BLaER1 treated with 17β-estradiol and CSF1 and Interleukin-3, amounts not matched to agents 10 nM and 100 nM (cell line): ENCODE results near the gene FCHSD2.
"Not testable (repeated sequence)": the region's sequence is repeated elsewhere in the genome, so short reads cannot be mapped to it uniquely, and the experiment has no call there.

Experiments used
- H3K27ac ChIP-seq, 11 experiments: shearing (Covaris generic); formaldehyde crosslinking; 2 replicates each; pipeline ENCODE4 v1.8.1; 2022
- H3K27me3 ChIP-seq, 11 experiments: shearing (Covaris generic); formaldehyde crosslinking; 2 replicates each; pipeline ENCODE4 v1.8.1; 2022
- H3K36me3 ChIP-seq, 11 experiments: shearing (Covaris generic); formaldehyde crosslinking; 2 replicates each; pipeline ENCODE4 v1.8.1; 2022
- H3K4me1 ChIP-seq, 10 experiments: shearing (Covaris generic); formaldehyde crosslinking; 2 replicates each; pipeline ENCODE4 v1.8.1; 2022
- H3K4me2 ChIP-seq, 11 experiments: shearing (Covaris generic); formaldehyde crosslinking; 2 replicates each; pipeline ENCODE4 v1.8.1; 2022
- H3K4me3 ChIP-seq, 10 experiments: shearing (Covaris generic); formaldehyde crosslinking; 2 replicates each; pipeline ENCODE4 v1.8.1; 2022
- H3K9ac ChIP-seq, 11 experiments: shearing (Covaris generic); formaldehyde crosslinking; 2 replicates each; pipeline ENCODE4 v1.8.1; 2022
- H3K9me3 ChIP-seq, 11 experiments: shearing (Covaris generic); formaldehyde crosslinking; replicated peaks in 1 of 11; 2 replicates each; pipeline ENCODE4 v1.8.1; 2022
- H4K20me1 ChIP-seq, 11 experiments: shearing (Covaris generic); formaldehyde crosslinking; 2 replicates each; pipeline ENCODE4 v1.8.1; 2022
- Cebpa-rat ChIP-seq, 11 experiments: shearing (Covaris generic); IDR thresholded peaks; 2 replicates each; pipeline ENCODE4 v1.8.1; 2022

The FCHSD2 gene

DNA sequence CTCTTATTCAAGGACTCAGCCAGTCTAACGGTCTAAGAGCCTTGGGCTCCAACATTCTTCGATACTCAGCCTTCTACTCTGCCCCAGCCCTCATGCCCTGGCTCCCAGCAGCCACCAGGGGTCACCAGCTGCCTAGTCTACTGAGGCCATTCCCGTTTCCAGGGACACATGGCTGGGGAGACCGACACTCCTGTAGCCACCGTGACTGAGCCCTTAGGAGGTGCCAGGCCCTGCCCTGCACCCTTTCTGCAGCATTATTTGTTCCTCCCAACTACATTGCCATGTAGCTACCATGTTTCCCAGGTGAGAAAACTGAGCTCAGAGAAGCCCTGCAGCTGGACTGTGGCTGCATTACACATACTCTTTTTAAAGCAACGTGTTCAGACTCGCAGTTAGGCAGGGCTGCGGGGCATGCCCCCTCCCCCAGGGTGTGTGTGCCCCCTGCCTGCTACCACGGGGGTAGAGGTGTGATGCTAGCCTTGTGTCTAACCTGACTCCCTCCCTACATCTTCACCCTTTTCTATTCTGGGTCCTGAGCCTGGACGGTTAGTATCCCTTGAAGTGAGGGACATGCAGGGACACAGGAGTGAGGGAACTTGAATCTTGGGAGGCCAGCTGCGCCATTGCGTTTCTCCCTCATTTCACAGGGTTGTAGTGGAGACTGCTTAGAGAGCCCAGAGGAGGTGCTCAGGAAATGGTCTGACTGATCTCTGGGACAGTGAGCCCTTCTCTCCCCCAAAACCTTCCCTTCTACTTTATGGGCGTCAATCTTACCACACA lies 310.4 kb downstream of the FCHSD2 start:
- no peak overlapping the region for H3K4me3 ChIP-seq
- H4K20me1 ChIP-seq, result peaks cover 0 to 100% (median 4%) of the 10 kb centered on the region in 11 experiments; a peak in 9 of 22 replicates
- no peak for TF ChIP-seq Cebpa-rat (IDR thresholded peaks at IDR 0.05)
- no peaks in the 10 kb centered on the region for H3K9me3 ChIP-seq
- peak overlapping the region in 4 of 11 experiments; percentile 11 to 30 (median 22); a peak in 7 of 22 replicates for H3K27ac ChIP-seq
- H3K9ac ChIP-seq, result peak overlapping the region in 5 of 11 experiments; percentile 5 to 50 (median 41); a peak in 4 of 22 replicates
- H3K27me3 ChIP-seq, result no peaks in the 10 kb centered on the region
- peaks cover 53 to 95% (median 73%) of the 10 kb centered on the region in 11 experiments for H3K36me3 ChIP-seq
- peaks cover 6 to 66% (median 34%) of the 10 kb centered on the region in 10 experiments; a peak in 18 of 20 replicates for H3K4me1 ChIP-seq
- no peak overlapping the region for H3K4me2 ChIP-seq

DNA sequence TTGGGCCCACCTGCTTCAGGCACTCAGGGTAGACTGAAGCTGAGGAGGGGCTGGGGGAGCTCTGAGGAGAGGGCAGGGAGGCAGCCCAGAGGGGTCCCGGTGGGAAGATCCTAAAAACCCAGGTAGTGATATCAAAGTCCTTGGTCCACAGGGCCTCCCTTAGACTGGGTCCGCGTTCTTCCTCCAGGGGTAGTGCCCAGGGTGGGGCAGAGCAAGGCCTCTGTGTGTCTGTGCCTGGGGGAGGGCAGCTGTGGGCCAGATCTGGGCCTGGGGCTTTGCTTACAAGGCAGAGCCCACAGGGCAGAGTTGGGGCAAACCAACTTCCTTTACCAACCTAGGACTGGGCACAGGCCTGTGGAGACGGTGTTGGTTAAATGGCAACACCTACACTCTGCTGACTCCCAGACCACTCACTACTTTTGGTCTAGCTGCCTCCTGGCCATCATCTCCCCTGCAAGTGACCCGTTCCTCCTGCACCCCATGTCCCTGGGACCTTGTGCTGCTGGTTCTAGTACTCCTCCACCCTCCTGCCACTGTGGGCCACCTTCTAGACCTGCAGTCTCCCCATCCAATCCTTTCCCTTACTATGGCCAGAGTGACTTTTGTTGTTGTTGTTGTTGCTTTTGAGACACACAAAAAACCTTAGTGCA lies 312.1 kb downstream of the FCHSD2 start:
- H3K36me3 ChIP-seq, result peaks cover 47 to 95% (median 77%) of the 10 kb centered on the region in 11 experiments
- no peaks in the 10 kb centered on the region for H3K9me3 ChIP-seq
- peak overlapping the region in 4 of 11 experiments; percentile 2 to 31 (median 20); a peak in 2 of 22 replicates for H3K9ac ChIP-seq
- H3K4me1 ChIP-seq, result peaks cover 3 to 77% (median 39%) of the 10 kb centered on the region in 10 experiments
- peak overlapping the region in 2 of 11 experiments; percentile 29 to 53; a peak in 2 of 22 replicates for H3K4me2 ChIP-seq
- no peak overlapping the region for H3K4me3 ChIP-seq
- peak overlapping the region in 6 of 11 experiments; percentile 10 to 79 (median 34); a peak in 3 of 22 replicates for H3K27ac ChIP-seq
- TF ChIP-seq Cebpa-rat (IDR thresholded peaks at IDR 0.05), result no peak
- no peaks in the 10 kb centered on the region for H3K27me3 ChIP-seq
- H4K20me1 ChIP-seq, result peaks cover 0 to 100% (median 6%) of the 10 kb centered on the region in 11 experiments; a peak in 12 of 22 replicates

DNA sequence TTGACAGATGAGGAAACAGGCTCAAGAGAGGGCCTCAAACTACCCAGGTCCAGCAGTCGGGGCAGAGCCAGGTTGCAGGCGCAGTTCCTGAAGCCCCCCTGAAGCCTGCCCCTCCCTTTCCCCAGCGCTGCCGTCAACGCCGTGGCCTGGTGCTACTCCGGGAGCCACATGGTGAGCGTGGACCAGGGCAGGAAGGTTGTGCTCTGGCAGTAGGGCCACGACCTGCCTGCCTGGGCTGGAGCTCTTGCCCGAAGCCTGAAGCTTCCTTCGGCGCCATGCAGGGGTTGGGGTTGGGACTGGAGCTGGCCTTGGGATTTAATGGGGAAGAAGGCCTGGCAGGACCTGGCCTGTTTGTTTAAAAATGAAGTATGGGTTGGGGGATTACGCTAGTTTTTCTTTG lies 312.9 kb downstream of the FCHSD2 start:
- no peaks in the 10 kb centered on the region for H3K9me3 ChIP-seq
- H3K9ac ChIP-seq, result peak overlapping the region in 1 of 11 experiments; percentile 24; a peak in 1 of 22 replicates
- peaks cover 44 to 95% (median 70%) of the 10 kb centered on the region in 11 experiments for H3K36me3 ChIP-seq
- no peak for TF ChIP-seq Cebpa-rat (IDR thresholded peaks at IDR 0.05)
- no peaks in the 10 kb centered on the region for H3K27me3 ChIP-seq
- peaks cover 12 to 84% (median 43%) of the 10 kb centered on the region in 10 experiments for H3K4me1 ChIP-seq
- peaks cover 0 to 100% (median 9%) of the 10 kb centered on the region in 11 experiments; a peak in 12 of 22 replicates for H4K20me1 ChIP-seq
- H3K27ac ChIP-seq, result peak overlapping the region in 4 of 11 experiments; percentile 67 to 79 (median 75); a peak in 7 of 22 replicates
- peak overlapping the region in 2 of 11 experiments; percentile 41 to 53; a peak in 4 of 22 replicates for H3K4me2 ChIP-seq
- no peak overlapping the region for H3K4me3 ChIP-seq

DNA sequence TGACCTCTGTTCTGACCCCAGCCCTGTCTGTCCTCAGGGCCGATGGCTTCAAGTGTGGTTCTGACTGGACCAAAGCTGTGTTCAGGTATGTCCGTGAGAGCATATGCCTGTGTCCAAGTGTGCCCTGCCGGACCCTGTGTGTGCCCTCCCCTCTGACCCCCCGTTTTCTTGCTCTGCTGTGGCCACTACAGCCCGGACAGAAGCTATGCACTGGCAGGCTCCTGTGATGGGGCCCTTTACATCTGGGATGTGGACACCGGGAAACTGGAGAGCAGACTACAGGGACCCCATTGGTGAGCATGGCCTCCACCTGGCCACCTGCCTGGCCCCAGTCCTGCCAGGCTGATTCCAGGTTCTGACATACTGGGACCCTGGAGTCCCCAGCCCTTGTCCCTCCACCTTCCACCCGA lies 313.4 kb downstream of the FCHSD2 start:
- H3K4me3 ChIP-seq, result no peak overlapping the region
- peak overlapping the region in 7 of 11 experiments; percentile 2 to 65 (median 21); a peak in 10 of 22 replicates for H3K9ac ChIP-seq
- no peaks in the 10 kb centered on the region for H3K9me3 ChIP-seq
- H3K27ac ChIP-seq, result peak overlapping the region in 9 of 11 experiments; percentile 3 to 79 (median 67); a peak in 13 of 22 replicates
- peak overlapping the region in 5 of 11 experiments; percentile 41 to 75 (median 53); a peak in 7 of 22 replicates for H3K4me2 ChIP-seq
- peaks cover 0 to 100% (median 9%) of the 10 kb centered on the region in 11 experiments; a peak in 13 of 22 replicates for H4K20me1 ChIP-seq
- peaks cover 17 to 84% (median 48%) of the 10 kb centered on the region in 10 experiments for H3K4me1 ChIP-seq
- peaks cover 44 to 97% (median 67%) of the 10 kb centered on the region in 11 experiments for H3K36me3 ChIP-seq
- TF ChIP-seq Cebpa-rat (IDR thresholded peaks at IDR 0.05), result no peak
- H3K27me3 ChIP-seq, result no peaks in the 10 kb centered on the region

DNA sequence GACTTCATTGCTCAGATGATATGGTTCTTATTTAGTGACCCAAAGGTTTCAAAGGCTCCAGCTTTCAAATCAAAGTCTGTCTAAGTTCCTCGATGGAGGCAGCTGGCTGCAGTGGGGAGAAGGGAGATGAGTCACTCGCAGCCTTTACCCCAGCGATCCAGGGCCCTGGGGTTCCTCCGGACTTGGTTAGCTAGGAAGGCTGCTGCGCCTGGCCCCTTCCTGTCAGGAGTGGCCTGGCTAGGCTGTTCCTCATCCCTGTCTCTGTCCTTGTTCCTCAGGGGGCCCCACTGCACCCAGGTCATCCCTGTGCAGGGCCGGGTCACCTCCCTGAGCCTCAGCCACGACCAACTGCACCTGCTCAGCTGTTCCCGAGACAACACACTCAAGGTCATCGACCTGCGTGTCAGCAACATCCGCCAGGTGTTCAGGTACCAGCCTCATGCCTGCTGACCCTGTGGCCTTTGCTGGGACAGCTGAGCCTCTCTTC lies 314.0 kb downstream of the FCHSD2 start:
- peak overlapping the region in 10 of 11 experiments; percentile 2 to 66 (median 29); a peak in 14 of 22 replicates for H3K9ac ChIP-seq
- H3K4me2 ChIP-seq, result peak overlapping the region in 9 of 11 experiments; percentile 29 to 75 (median 53); a peak in 17 of 22 replicates
- peaks cover 40 to 98% (median 71%) of the 10 kb centered on the region in 11 experiments for H3K36me3 ChIP-seq
- H3K4me1 ChIP-seq, result peaks cover 22 to 87% (median 54%) of the 10 kb centered on the region in 10 experiments
- H3K4me3 ChIP-seq, result no peak overlapping the region
- H3K9me3 ChIP-seq, result no peaks in the 10 kb centered on the region
- peaks cover 0 to 100% (median 9%) of the 10 kb centered on the region in 11 experiments; a peak in 13 of 22 replicates for H4K20me1 ChIP-seq
- no peak; a peak in 1 of 22 replicates for TF ChIP-seq Cebpa-rat (IDR thresholded peaks at IDR 0.05)
- H3K27ac ChIP-seq, result peak overlapping the region in 10 of 11 experiments; percentile 3 to 79 (median 62); a peak in 17 of 22 replicates
- no peaks in the 10 kb centered on the region for H3K27me3 ChIP-seq

DNA sequence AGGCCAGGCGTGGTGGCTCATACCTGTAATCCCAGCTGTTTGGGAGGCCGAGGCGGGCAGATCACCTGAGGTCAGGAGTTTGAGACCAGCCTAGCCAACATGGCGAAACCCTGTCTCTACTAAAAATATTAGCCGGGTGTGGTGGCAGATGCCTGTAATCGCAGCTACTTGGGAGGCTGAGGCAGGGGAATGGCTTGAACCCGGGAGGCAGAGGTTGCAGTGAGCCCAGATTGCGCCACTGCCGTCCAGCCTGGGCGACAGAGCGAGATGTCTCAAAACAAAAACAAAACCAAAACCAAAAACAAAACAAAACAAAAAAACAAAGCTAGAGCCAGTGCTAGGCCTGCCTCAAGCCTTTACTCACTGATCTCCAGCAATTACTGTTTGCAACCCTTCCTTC lies 314.5 kb downstream of the FCHSD2 start:
- Histone ChIP-seq H3K27ac (peak overlapping the region in 10 of 11 experiments; percentile 3 to 79 (median 62); a peak in 18 of 22 replicates), H4K20me1 (peaks cover 0 to 100% (median 11%) of the 10 kb centered on the region in 11 experiments; a peak in 13 of 22 replicates), H3K4me2 (peak overlapping the region in 10 of 11 experiments; percentile 6 to 75 (median 53); a peak in 18 of 22 replicates), H3K4me1 (peaks cover 27 to 91% (median 59%) of the 10 kb centered on the region in 10 experiments), H3K9ac (peak overlapping the region in 8 of 11 experiments; percentile 18 to 66 (median 42); a peak in 14 of 22 replicates), H3K36me3 (peaks cover 37 to 98% (median 67%) of the 10 kb centered on the region in 11 experiments)
- H3K27me3 ChIP-seq, H3K4me3 ChIP-seq, H3K9me3 ChIP-seq: not testable (repeated sequence)
- peak in 8 of 11 experiments; percentile 46 to 81 (median 62); a peak in 12 of 22 replicates for TF ChIP-seq Cebpa-rat (IDR thresholded peaks at IDR 0.05)

DNA sequence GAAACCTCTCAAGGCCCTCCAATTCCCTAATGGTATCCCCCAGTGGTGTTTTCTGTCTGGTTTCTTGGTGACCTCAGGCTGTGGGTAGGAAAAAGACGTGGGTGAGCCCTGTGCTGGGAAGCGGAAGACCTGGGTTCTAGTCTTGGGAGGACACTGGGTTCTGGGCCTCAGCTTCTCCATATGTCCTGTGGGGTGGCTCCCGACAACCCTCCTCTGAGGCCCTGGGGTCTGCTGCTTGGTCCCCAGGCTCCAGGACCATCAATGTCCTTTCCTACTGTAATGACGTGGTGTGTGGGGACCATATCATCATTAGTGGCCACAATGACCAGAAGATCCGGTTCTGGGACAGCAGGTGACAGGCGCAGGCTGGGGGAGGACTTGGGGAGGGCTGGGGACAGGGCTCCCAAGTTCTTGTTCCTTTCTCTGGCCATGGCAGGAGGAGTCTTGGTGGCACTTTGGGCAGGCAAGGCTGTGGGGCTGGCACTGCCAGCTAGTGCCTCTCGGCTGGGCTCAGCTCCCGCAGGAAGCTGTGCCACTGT lies 315.1 kb downstream of the FCHSD2 start:
- no peaks in the 10 kb centered on the region for H3K9me3 ChIP-seq
- no peak for TF ChIP-seq Cebpa-rat (IDR thresholded peaks at IDR 0.05)

More for the DNA sequence above, 315.1 kb downstream of the FCHSD2 start:
- Histone ChIP-seq H3K36me3 (peaks cover 32 to 95% (median 62%) of the 10 kb centered on the region in 11 experiments), H4K20me1 (peaks cover 0 to 99% (median 11%) of the 10 kb centered on the region in 11 experiments; a peak in 13 of 22 replicates), H3K27me3 (no peaks in the 10 kb centered on the region), H3K4me2 (peak overlapping the region in 9 of 11 experiments; percentile 29 to 75 (median 53); a peak in 17 of 22 replicates), H3K4me1 (peaks cover 32 to 91% (median 64%) of the 10 kb centered on the region in 10 experiments), H3K9ac (peak overlapping the region in 6 of 11 experiments; percentile 17 to 65 (median 28); a peak in 7 of 22 replicates), H3K4me3 (no peak overlapping the region), H3K27ac (peak overlapping the region in 9 of 11 experiments; percentile 45 to 79 (median 67); a peak in 19 of 22 replicates)
